Naive thymus-derived CD4-positive, alpha-beta T cell (primary cell): ENCODE data around the gene SELPLG. TPM values are rescaled to one million over a fixed set of nuclear protein-coding genes. Genes with fewer than 3 reads are reported as not detected.

Experiments used
- microRNA-seq: library from miRNA; unstranded; fragments of <30 nt; microRNA quantifications from one replicate; pipeline ENCODE4 v1.2.0, GENCODE V29; 2022; ENCODE audit warnings: borderline microRNAs expressed
- polyA plus RNA-seq, 2 donors: library from polyadenylated mRNA; unstranded; fragments of 300-500 nt; fragmentation: Illumina TruSeq; gene quantifications; one replicate each; pipeline ENCODE4 v1.2.3, GENCODE V29; 2021
- total RNA-seq, 6 experiments: library from RNA in 5 of 6; stranded (reverse) in 5 of 6; gene quantifications; 1 replicate in 5 of 6; 2 replicates in 1 of 6; pipeline ENCODE4 v1.2.3 and lab custom pipeline; 2021 to 2026

Gene SELPLG
- total and polyA plus RNA-seq, 7 experiments from 2014 or later = 54.3 to 831 (median 161) TPM

Small RNA genes lying within 50 kb of the gene (microRNA-seq; reads per million reads assigned to microRNA genes)
- gene MIR4496 = not detected

Other genes with a start within 250 kb of the SELPLG start
- gene FICD, start 118.6 kb downstream of the SELPLG start, total RNA-seq = 1 to 10 TPM; 2.8 to 9.7 (median 6.9) TPM
- gene FICD, start 118.6 kb downstream of the SELPLG start, polyA plus RNA-seq = 1 to 10 TPM; 1.6 to 2.7 TPM
- 10 to 100 TPM; 80.0 to 99.3 (median 87.6) TPM for gene SART3, start 72.7 kb downstream of the SELPLG start, total RNA-seq
- 10 to 100 TPM; 34.3 to 49.2 TPM for gene SART3, start 72.7 kb downstream of the SELPLG start, polyA plus RNA-seq
- 100 to 1,000 TPM in 4 of 5 experiments, 10 to 100 TPM in 1; 51.7 to 212 (median 191) TPM for gene ISCU, start 71.3 kb downstream of the SELPLG start, total RNA-seq
- 100 to 1,000 TPM; 325 to 401 TPM for gene ISCU, start 71.3 kb downstream of the SELPLG start, polyA plus RNA-seq
- 1 to 10 TPM in 2 of 5 experiments, under 1 TPM in 2, not detected in 1; 0.27 to 1.6 (median 0.81) TPM for gene TMEM119, start 35.8 kb downstream of the SELPLG start, total RNA-seq
- gene TMEM119, start 35.8 kb downstream of the SELPLG start, polyA plus RNA-seq = under 1 TPM; 0.13 to 0.59 TPM
- gene CORO1C, start 97.6 kb upstream of the SELPLG start, total RNA-seq = 10 to 100 TPM in 3 of 5 experiments, 1 to 10 TPM in 2; 7.6 to 71.8 (median 15.7) TPM
- gene CORO1C, start 97.6 kb upstream of the SELPLG start, polyA plus RNA-seq = 1 to 10 TPM; 2.5 to 4.0 TPM
- 10 to 100 TPM; 23.4 to 32.8 (median 29.9) TPM for gene SSH1, start 223.7 kb upstream of the SELPLG start, total RNA-seq
- gene SSH1, start 223.7 kb upstream of the SELPLG start, polyA plus RNA-seq = 1 to 10 TPM; 5.2 to 7.7 TPM
- gene DAO, start 246.2 kb upstream of the SELPLG start, total RNA-seq = not detected
- not detected for gene DAO, start 246.2 kb upstream of the SELPLG start, polyA plus RNA-seq